Kidney epithelial cell (primary cell): ENCODE data around the gene MAP4K1. TPM values are rescaled to one million over a fixed set of nuclear protein-coding genes. Genes with fewer than 3 reads are reported as not detected.
"Not testable (repeated sequence)": the region's sequence is repeated elsewhere in the genome, so short reads cannot be mapped to it uniquely, and the experiment has no call there.

Source experiments
- DNase-seq: peaks from one replicate; pipeline ENCODE4 v3.0.0-alpha.2; 2010; ENCODE audit warnings: low read depth
- H3K27me3 ChIP-seq: 2 replicates; pipeline ENCODE4 v1.6.0; 2011; ENCODE audit warnings: low read length; ENCODE audit not compliant: control insufficient read depth, insufficient read depth
- H3K36me3 ChIP-seq: 2 replicates; pipeline ENCODE4 v1.5.1; 2011; ENCODE audit warnings: low read length; ENCODE audit not compliant: control insufficient read depth, insufficient read depth
- H3K4me3 ChIP-seq: 2 replicates; pipeline ENCODE4 v1.5.1; 2011; ENCODE audit warnings: low read depth, mild to moderate bottlenecking, control low read depth, low read length
- total RNA-seq: library from RNA; depleted of rRNA; stranded (reverse); fragments of >200 nt; gene quantifications from 2 replicates; pipeline ENCODE4 v1.2.3, GENCODE V29; 2015
- TF ChIP-seq, protein P1 (sequence below): IDR thresholded peaks from 2 replicates; pipeline ENCODE4 v1.5.1; 2011; ENCODE audit warnings: mild to moderate bottlenecking, moderate library complexity, low read length, control low read depth, inconsistent platforms; ENCODE audit not compliant: insufficient read depth, poor library complexity, severe bottlenecking

MAP4K1 gene
- total RNA-seq, 1 donor from 2014 or later: 4.7 TPM

DNA sequence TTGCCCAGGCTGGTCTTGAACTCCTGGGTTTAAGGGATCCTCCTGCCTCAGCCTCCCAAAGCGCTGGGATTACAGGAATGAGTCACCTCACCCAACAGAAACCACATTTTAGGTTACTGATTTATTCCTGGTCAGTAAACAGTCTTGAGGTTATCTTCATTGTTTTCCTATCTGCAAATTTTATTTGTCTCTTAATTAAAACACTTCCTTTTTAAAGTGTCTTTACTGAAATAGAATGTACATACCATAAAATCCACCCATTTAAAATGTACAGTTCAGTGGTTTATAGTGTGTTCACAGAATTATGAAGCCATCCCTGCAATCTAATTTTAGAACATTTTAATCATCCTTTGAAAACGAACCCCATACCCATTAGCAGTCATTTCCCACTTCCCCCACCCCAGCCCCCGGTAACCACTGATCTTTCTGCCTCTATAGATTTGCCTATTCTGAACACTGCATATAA is 63.0 kb downstream of the MAP4K1 start:
- peaks cover 3% of the 10 kb centered on the region for H3K27me3 ChIP-seq
- no peak for DNase-seq
- TF ChIP-seq, protein P1, sequence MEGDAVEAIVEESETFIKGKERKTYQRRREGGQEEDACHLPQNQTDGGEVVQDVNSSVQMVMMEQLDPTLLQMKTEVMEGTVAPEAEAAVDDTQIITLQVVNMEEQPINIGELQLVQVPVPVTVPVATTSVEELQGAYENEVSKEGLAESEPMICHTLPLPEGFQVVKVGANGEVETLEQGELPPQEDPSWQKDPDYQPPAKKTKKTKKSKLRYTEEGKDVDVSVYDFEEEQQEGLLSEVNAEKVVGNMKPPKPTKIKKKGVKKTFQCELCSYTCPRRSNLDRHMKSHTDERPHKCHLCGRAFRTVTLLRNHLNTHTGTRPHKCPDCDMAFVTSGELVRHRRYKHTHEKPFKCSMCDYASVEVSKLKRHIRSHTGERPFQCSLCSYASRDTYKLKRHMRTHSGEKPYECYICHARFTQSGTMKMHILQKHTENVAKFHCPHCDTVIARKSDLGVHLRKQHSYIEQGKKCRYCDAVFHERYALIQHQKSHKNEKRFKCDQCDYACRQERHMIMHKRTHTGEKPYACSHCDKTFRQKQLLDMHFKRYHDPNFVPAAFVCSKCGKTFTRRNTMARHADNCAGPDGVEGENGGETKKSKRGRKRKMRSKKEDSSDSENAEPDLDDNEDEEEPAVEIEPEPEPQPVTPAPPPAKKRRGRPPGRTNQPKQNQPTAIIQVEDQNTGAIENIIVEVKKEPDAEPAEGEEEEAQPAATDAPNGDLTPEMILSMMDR: no peak
- H3K4me3 ChIP-seq: no peak overlapping the region
- no peaks in the 10 kb centered on the region for H3K36me3 ChIP-seq

GRCh38 chr19:38553239-38553638 is 64.5 kb downstream of the MAP4K1 start:
- H3K4me3 ChIP-seq, H3K36me3 ChIP-seq, DNase-seq, H3K27me3 ChIP-seq: not testable (repeated sequence)

GRCh38 chr19:38551450-38551813 is 66.3 kb downstream of the MAP4K1 start:
- TF ChIP-seq, protein P1: no peak
- Histone ChIP-seq H3K27me3 (peaks cover 3% of the 10 kb centered on the region), H3K4me3 (no peak overlapping the region), H3K36me3 (no peaks in the 10 kb centered on the region)
- DNase-seq: no peak

DNA sequence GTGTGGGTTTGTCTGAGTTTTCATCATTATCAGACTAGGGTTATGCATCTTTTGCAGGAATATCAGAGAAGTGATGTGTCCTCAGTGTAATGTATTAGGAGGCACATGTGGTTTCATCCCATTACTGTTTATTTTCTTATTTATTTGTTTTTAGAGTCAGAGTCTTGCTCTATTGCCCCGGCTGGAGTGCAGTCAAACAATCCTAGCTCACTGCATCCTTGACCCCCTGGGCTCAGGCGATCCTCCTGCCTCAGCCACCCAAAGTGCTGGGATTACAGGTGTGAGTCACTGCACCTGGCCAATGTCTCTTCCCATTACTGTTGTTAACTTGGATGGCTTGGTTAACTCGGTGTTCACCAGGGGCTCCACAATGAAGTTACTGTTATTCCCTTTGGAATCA is 67.4 kb downstream of the MAP4K1 start:
- Histone ChIP-seq H3K27me3 (peaks cover 3% of the 10 kb centered on the region), H3K4me3 (no peak overlapping the region), H3K36me3 (no peaks in the 10 kb centered on the region)
- DNase-seq: no peak
- TF ChIP-seq, protein P1: no peak

DNA sequence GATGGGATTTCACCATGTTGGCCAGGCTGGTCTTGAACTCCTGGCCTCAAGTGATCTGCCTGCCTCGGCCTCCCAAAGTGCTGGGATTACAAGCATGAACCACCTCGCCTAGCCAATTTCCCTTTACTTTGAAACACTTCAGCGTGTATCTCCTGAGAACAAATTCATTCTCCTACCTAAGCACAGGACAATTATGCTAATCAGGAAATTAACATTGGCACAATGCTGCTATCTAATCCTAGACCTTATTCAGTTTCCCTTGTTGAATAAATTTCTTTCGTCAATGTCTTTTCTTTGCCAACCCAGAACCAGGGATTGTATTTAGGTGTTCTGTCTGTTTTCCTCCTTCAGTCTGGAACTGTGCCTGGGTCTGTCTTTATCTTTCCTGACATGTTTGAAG is 67.8 kb downstream of the MAP4K1 start:
- TF ChIP-seq, protein P1: no peak
- no peaks in the 10 kb centered on the region for H3K36me3 ChIP-seq
- no peak overlapping the region for H3K4me3 ChIP-seq
- peaks cover 3% of the 10 kb centered on the region for H3K27me3 ChIP-seq
- DNase-seq: no peak

DNA sequence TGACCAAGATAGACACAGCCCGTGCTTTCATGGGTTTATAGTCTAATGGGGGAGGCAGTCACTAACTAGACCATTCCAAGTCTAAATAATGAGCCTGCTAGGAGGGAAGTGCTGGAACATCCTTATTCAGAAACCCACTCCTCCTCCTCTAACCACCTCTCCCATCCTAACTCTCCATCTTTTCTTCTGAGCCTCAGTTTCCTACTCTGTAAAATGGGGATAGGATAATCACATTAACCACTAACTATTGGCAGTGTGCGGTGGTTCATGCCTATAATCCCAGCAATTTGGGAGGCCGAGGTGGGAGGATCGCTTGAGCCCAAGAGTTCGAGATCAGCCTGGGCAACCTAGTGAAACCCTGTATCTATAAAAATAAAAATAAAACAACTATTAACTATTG is 68.7 kb downstream of the MAP4K1 start:
- no peak overlapping the region for H3K4me3 ChIP-seq
- DNase-seq: no peak
- TF ChIP-seq, protein P1: no peak
- no peaks in the 10 kb centered on the region for H3K36me3 ChIP-seq
- peaks cover 3% of the 10 kb centered on the region for H3K27me3 ChIP-seq
